Smooth muscle cell (in vitro differentiated cells): ENCODE data around the gene ASCC3. TPM values are rescaled to one million over a fixed set of nuclear protein-coding genes. Genes with fewer than 3 reads are reported as not detected.

Experiments
- DNase-seq: peaks from one replicate; lab custom pipeline; 2025; ENCODE audit not compliant: unreplicated experiment; lab: John Stamatoyannopoulos, UW
- H2AFZ ChIP-seq: fragments of 200-600 bp; sonication (generic); 2 replicates; pipeline ENCODE4 v1.6.0; 2016; ENCODE audit warnings: antibody characterized with exemption, low read depth, mild to moderate bottlenecking
- H3F3A ChIP-seq: fragments of 200-600 bp; sonication (generic); 2 replicates; pipeline ENCODE4 v1.6.0; 2017; ENCODE audit warnings: antibody characterized with exemption, low read depth
- H3K27ac ChIP-seq: fragments of 200-600 bp; sonication (generic); 2 replicates; pipeline ENCODE4 v1.5.1; 2016; ENCODE audit warnings: low read depth, mild to moderate bottlenecking
- H3K27me3 ChIP-seq: fragments of 200-600 bp; sonication (generic); 2 replicates; pipeline ENCODE4 v1.6.1; 2016; ENCODE audit warnings: low read depth, mild to moderate bottlenecking
- H3K36me3 ChIP-seq: fragments of 200-600 bp; sonication (generic); 2 replicates; pipeline ENCODE4 v1.5.1; 2016; ENCODE audit warnings: low read depth
- H3K4me1 ChIP-seq: fragments of 200-600 bp; sonication (generic); 2 replicates; pipeline ENCODE4 v1.5.1; 2016; ENCODE audit warnings: low read depth
- H3K4me2 ChIP-seq: fragments of 200-600 bp; sonication (generic); 2 replicates; pipeline ENCODE4 v1.6.0; 2016; ENCODE audit warnings: mild to moderate bottlenecking
- H3K4me3 ChIP-seq: fragments of 200-600 bp; sonication (generic); 2 replicates; pipeline ENCODE4 v1.5.1; 2016; ENCODE audit warnings: mild to moderate bottlenecking
- H3K79me2 ChIP-seq: fragments of 200-600 bp; sonication (generic); 2 replicates; pipeline ENCODE4 v1.6.0; 2016; ENCODE audit warnings: low read depth, mild to moderate bottlenecking
- H3K9ac ChIP-seq: fragments of 200-600 bp; sonication (generic); 2 replicates; pipeline ENCODE4 v1.6.0; 2016; ENCODE audit warnings: low read depth
- H3K9me3 ChIP-seq: fragments of 200-600 bp; sonication (generic); replicated peaks from 2 replicates; pipeline ENCODE4 v1.5.1; 2016; ENCODE audit warnings: low read depth
- H4K20me1 ChIP-seq: fragments of 200-600 bp; sonication (generic); 2 replicates; pipeline ENCODE4 v1.6.0; 2016; ENCODE audit warnings: low read depth
- CTCF ChIP-seq: fragments of 200-600 bp; sonication (generic); IDR thresholded peaks from 2 replicates; pipeline ENCODE4 v1.5.1; 2017; ENCODE audit warnings: borderline replicate concordance, mild to moderate bottlenecking, antibody characterized with exemption; ENCODE audit not compliant: insufficient read depth, poor library complexity, severe bottlenecking
- WGBS: methylation state at CpG from one replicate; pipeline ENCODE4 v1.1.7; 2016; ENCODE audit warnings: low lambda C conversion rate; 5-methylcytosine and 5-hydroxymethylcytosine counted together
- polyA plus RNA-seq: library from polyadenylated mRNA; unstranded; fragments of >200 nt; fragmentation: Nextera tagmentation; extraction: Ambion mirVana; gene quantifications from 2 replicates; pipeline ENCODE4 v1.2.1, GENCODE V29; 2016
- total RNA-seq: library from RNA; depleted of rRNA; stranded (reverse); fragments of >200 nt; gene quantifications from 2 replicates; pipeline ENCODE4 v1.2.3, GENCODE V29; 2014

ASCC3 gene
- total and polyA plus RNA-seq, 2 experiments from 2014 or later, result 59.0 to 116 TPM

GRCh38 chr6:100880149-100880852 is 828 bp downstream of the ASCC3 start:
- Histone ChIP-seq H3K4me2 (peak overlapping the region; percentile 85), H3K27ac (peak overlapping the region; percentile 95), H3K4me1 (peaks cover 45% of the 10 kb centered on the region), H3K36me3 (no peaks in the 10 kb centered on the region), H3K4me3 (peak overlapping the region; percentile 95), H3F3A (peaks cover 20% of the 10 kb centered on the region), H3K79me2 (peaks cover 75% of the 10 kb centered on the region), H3K9me3 (no peaks in the 10 kb centered on the region), H4K20me1 (peaks cover 50% of the 10 kb centered on the region), H3K27me3 (no peaks in the 10 kb centered on the region), H2AFZ (peak overlapping the region; percentile 97), H3K9ac (peak overlapping the region; percentile 96)
- 4% methylated on average over 5 of the region's 5 CpGs for WGBS
- TF ChIP-seq CTCF, result no peak
- DNase-seq, result no peak

- 26% methylated on average over 2 of the region's 2 CpGs for WGBS
- Histone ChIP-seq H3F3A (peaks cover 20% of the 10 kb centered on the region), H3K4me2 (peak overlapping the region; percentile 85), H3K9me3 (no peaks in the 10 kb centered on the region), H3K27me3 (no peaks in the 10 kb centered on the region), H3K4me3 (peak overlapping the region; percentile 95), H3K9ac (peak overlapping the region; percentile 96), H3K4me1 (peaks cover 45% of the 10 kb centered on the region), H3K27ac (peak overlapping the region; percentile 95), H3K79me2 (peaks cover 85% of the 10 kb centered on the region), H4K20me1 (peaks cover 59% of the 10 kb centered on the region), H3K36me3 (no peaks in the 10 kb centered on the region), H2AFZ (no peak overlapping the region)
- no peak for TF ChIP-seq CTCF
- DNase-seq, result no peak
These were observed 1.8 kb downstream of the ASCC3 start for GRCh38 chr6:100879317-100879716.

- H3F3A ChIP-seq, result peaks cover 20% of the 10 kb centered on the region
- no peaks in the 10 kb centered on the region for H3K36me3 ChIP-seq
- TF ChIP-seq CTCF, result no peak
- no peaks in the 10 kb centered on the region for H3K27me3 ChIP-seq
- peak overlapping the region; percentile 96 for H3K9ac ChIP-seq
- peaks cover 45% of the 10 kb centered on the region for H3K4me1 ChIP-seq
- DNase-seq, result no peak
- peaks cover 73% of the 10 kb centered on the region for H4K20me1 ChIP-seq
- peak overlapping the region; percentile 95 for H3K27ac ChIP-seq
- peaks cover 98% of the 10 kb centered on the region for H3K79me2 ChIP-seq
- no peak overlapping the region for H2AFZ ChIP-seq
- peak overlapping the region; percentile 85 for H3K4me2 ChIP-seq
- H3K9me3 ChIP-seq, result no peaks in the 10 kb centered on the region
- H3K4me3 ChIP-seq, result peak overlapping the region; percentile 95
These were observed 3.3 kb downstream of the ASCC3 start for GRCh38 chr6:100877851-100878250.

GRCh38 chr6:100876251-100876650 is 4.9 kb downstream of the ASCC3 start:
- peaks cover 100% of the 10 kb centered on the region for H3K79me2 ChIP-seq
- peak overlapping the region; percentile 85 for H3K4me2 ChIP-seq
- H3K9ac ChIP-seq, result no peak overlapping the region
- H3K9me3 ChIP-seq, result no peaks in the 10 kb centered on the region
- H3K36me3 ChIP-seq, result no peaks in the 10 kb centered on the region
- no peak overlapping the region for H2AFZ ChIP-seq
- DNase-seq, result no peak
- TF ChIP-seq CTCF, result no peak
- H4K20me1 ChIP-seq, result peaks cover 89% of the 10 kb centered on the region
- peaks cover 14% of the 10 kb centered on the region for H3F3A ChIP-seq
- peaks cover 37% of the 10 kb centered on the region for H3K4me1 ChIP-seq
- peak overlapping the region; percentile 95 for H3K27ac ChIP-seq
- H3K4me3 ChIP-seq, result no peak overlapping the region
- H3K27me3 ChIP-seq, result no peaks in the 10 kb centered on the region
